Measurements from ENCODE around the gene BICD2. TPM values are rescaled to one million over a fixed set of nuclear protein-coding genes. Genes with fewer than 3 reads are reported as not detected.
"Not testable (repeated sequence)": the region's sequence is repeated elsewhere in the genome, so short reads cannot be mapped to it uniquely, and the experiment has no call there.

BICD2 gene
- 78.9 TPM for total RNA-seq

DNA sequence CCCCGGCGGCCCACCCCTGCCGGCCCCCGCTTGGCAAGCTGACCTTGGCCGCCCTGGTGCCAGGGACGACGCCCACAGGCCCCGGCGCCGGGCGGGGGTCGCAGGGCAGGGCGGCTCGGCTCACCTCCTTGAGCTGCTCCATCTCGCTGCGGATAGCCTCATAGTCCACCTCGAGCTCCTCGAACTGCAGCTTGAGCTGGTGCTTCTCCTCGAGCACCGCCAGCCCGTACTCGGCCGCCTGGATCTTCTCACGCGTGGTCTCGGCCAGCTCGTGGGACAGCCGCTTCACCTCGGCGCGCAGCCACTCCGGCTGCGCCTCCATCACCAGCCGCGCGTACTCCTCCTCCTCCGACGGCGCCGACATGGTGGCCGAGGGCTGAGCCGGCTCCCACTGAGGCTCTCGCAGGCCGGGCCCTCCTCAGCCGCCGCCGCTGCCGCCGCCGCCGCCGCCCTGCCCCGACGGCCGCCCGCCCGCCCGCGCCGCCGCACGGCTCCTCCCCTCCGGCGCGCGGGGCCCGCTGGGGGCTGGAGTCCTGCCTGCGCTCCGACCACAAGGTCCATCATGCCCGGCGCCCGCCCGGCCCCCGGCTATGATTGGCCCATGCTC, at the start of gene BICD2:
BICD2 (minus strand) TSS at position 453 of the 607 bp plus-strand sequence; CDS start at position 364, 89 bp downstream.
- no peak for DNase-seq (ENCODE audit: low read depth in 2 of 3, low spot score in 2 of 3)

DNA sequence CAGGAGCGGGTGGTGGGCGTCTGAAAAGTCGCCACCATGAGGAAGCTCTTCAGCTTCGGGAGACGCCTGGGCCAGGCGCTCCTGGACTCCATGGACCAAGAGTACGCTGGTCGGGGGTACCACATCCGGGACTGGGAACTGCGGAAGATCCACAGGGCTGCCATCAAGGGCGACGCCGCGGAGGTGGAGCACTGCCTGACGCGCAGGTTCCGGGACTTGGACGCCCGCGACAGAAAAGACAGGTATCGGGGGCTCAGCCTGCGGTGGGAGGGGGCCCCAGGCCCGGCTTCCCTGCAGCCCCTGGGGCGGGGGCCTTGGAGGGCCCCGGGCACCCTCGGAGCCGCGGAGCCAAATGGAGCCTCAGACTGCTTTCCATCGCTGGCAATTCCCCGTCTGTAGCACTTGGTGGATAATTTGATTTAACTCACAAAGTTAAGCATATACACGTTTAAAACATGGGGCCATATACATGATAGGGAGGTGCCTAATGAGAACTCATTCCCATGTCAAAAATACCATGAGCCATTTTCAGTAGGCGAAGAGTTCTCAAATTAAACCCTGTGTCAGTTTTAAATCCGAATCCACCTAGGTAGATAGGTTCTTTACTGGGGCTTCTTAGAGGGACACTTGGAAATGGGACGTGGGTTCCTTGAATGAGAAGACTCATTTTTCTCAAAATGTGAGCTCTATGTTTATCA, 45.1 kb upstream of the BICD2 start:
- not testable (repeated sequence) for DNase-seq (ENCODE audit: low read depth in 2 of 3, low spot score in 2 of 3)

DNA sequence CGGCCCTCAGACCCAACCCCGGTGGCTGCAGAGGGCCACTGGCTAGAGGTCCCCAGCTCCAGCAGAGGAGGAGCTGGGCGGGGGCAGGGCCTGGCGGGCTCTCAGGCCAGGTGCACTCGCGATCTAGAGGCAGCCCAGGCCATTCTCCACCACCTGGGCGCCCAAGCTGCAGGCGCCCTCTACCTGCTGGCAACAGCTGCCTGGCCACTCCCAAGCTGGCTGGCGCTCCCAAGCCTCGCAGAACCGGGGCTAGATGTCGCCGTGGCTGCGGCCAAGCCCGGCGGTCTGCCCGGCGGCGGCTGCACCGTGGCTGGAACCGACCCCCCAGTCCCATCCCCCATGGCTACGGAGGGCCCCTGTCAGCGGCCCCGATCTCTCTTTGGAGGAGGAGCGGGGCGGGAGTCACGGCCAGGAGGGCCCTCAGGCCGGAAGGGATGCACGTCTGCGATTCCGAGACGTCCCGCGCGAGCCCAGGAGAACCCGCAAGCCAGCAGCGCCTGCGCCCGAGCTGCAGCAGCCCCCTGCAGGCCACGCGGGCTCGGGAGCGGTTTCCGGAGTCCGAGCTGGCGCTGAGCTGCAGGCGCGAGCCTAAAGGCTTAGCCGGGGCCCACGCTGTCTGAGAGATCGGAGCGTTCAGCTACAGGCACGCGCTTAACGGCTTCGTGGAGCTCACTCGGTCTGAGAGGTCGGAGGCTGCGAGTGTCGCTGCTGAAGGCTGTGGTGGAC, 44.3 kb upstream of the BICD2 start:
- DNase-seq (ENCODE audit: low read depth in 2 of 3, low spot score in 2 of 3) = peak; percentile 16 to 59 (median 48)

DNA sequence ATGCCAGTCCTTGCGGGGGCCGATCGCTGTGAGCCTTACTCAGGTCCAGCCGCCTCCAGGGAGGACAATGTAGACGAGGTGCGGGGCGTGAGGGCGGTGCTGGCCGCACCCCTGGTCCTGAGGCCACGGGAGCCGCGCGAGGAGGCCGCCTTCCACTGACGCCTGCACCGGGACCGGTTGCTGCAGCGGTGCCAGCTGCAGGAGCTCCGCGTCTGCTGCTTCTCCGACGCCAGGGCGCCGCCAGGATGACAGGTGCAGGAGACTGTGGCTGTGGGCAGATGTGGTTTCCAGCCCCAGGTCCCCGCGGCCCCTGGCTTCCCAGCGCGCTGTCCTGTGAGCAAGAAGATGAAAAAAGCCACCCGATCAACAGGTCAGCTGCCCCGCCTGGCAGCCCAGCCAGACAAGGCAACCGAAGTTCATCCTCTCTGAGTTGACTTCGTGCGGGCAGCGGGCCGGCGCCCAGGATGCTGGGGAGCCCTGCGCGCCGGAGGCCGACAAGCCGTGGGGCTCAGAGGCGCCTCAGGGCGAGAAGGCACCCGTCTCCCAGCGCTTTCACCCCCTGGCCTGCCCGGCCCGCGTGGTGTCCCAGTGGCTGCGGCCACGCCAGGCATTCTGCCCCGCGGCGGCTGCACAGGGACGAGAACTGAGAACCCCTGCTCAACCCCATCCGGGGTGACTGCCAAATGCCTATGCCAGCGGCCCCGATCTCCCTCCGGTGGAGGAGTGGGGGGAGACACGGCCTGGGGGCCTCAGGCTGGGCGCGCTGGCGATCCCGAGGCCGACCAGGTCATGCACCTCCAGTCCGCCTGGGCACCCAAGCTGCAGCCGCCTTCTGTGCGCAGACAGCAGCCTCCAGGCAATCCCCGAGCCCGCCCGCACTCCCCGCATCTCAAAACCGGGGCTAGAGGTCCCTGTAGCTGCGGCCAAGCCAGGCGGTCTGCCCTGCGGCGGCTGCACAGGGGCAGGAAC, 43.4 kb upstream of the BICD2 start:
- DNase-seq (ENCODE audit: low read depth in 2 of 3, low spot score in 2 of 3) = peak in 1 of 3 donors; percentile 11

DNA sequence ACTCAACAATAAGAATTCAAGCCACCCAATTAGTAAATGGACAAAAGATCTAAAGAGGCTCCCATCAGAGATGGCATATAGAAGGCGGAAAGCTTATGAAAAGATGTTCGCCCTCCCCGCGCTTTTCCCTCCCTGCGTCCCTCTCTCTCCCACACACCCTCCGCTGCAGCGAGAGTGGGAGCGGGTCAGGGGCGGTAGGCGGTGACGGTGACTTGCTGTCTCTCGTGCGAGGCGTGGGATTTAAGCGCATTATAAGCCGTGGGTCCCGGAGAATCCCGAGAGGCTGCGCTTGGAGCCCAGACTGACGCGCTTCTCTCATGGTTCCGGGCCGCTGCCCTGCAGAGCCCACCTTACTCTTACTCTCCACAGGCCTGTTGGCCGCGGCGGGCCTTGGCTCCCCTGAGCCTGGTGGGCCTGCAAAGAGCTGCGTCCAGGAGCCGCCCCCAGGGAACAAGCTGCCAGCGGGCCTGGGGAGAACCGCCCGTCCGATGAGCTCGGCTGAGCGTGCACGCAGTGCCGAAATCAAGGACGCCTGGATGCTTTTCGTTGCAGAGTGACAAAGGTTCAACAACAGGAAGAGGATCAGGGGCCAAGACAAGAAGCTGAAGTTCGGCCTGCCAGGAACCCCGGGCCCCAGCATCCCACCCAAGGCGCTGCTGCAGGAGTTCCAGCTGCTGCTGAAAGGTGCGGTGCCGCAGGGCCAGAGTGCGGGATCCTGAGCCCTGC, 42.6 kb upstream of the BICD2 start:
- no peak for DNase-seq (ENCODE audit: low read depth in 2 of 3, low spot score in 2 of 3)

DNA sequence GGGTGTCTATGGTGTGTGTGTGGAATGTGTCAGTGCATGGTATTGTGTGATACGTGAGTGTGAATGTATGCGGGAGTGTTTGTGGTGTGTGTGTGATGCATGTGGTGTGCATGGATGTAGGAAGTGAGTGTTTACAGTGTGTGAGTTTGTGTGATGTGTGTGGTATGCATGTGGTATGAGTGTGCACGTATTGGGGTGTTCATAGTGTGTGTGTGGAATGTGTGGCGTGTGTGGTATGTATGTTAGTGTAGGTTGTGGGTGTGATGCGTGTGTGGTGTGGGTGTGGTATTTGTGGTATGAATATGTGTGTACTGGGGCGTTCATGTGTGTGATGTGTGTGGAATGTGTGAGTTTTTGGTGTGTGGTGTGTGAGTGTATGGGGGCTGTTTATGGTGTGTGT, 40.1 kb upstream of the BICD2 start:
- no peak for DNase-seq (ENCODE audit: low read depth in 2 of 3, low spot score in 2 of 3)

DNA sequence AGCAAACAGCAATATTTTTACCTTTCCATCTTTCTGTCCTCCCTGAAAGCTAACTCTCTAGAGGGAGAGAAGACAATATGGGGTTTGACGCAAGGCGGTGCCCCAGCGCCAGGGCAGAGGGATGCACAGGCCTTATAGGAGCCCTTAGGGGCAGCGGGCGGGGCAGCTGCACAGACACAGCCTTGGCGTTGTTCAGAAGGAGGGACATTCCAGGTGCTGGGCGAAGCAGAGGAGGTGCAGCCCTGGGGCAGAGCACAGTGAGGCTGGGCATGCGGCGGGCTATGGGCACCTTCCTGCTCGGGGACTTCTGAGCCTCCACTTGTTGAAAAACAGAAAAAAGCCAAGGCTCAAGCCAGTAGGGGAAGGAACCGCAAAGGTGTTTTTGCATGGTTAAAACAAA, 33.7 kb upstream of the BICD2 start:
- DNase-seq (ENCODE audit: low read depth in 2 of 3, low spot score in 2 of 3) = no peak

DNA sequence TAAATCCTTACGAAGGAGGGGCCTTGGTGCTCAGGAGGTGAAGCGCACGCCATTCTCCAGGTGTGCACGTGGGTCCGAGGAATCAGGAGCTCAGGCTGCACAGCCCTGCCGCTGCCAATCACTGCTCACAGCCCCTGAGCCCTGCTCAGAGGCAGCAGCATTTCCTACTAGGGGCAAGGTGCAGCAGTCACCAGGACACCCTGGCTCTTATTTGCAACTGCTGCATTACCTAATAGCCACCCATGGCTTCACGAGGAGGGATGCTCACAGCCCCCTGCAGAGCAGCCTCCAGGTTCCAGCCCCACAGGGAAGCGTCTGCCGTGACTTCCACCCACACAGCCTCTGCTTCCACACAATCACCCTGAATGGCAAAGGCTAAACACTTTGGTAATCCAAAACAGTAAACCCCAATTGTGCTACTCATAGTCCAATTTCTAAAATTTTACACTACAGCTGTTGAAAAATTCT, 31.7 kb upstream of the BICD2 start:
- not testable (repeated sequence) for DNase-seq (ENCODE audit: low read depth in 2 of 3, low spot score in 2 of 3)

DNA sequence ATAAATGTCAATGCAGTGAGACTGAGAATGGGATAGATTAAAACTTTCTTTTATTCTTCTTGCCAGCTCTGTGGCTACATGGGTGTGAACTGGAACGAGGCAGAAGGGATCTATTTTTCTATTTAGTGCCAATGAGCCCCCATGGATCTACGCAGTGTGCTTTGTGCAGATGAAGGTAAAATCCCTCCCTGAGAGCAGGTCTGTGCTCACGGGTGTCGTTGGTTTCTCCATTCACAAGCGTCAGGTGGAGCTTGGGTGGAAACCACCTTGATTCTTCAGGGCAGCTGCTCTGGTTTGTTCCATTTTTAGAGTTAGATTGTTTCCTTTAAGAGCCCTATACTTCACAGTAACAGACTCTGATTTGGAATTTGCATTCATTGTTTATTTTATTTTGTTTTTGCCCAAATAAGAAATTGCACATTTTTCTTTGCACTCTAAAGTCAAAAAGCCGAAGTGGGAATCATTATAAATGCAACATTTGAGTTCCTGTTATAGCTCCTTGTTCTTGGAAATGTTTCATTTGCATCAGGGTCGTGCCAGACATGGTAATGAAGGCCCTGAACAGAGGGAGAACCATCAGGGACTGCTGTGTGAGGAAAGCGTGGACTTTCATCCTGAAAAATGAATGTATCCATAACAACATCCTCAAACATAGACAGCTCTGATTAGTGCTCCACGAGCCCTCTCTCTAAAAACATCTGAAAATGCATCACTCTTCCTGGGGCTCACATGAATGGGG, 31.1 kb upstream of the BICD2 start:
- DNase-seq (ENCODE audit: low read depth in 2 of 3, low spot score in 2 of 3) = no peak

DNA sequence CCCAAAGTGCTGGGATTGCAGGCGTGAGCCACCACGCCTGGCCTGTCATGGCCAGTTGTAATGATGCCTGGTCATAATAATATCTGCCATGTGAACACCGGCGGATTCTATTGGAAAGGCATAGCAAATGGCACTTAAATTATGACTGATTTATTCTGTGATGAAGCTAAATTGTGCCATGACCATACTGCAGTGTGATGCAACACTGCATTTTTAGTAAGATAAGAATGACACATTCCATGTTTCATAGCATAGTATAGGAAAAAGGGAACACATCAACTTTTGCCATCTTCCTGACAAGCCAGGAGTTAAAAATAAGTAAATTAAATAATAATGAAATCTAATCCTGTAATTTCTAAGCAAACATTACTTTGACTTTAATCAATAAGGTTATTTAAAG, 30.4 kb upstream of the BICD2 start:
- DNase-seq (ENCODE audit: low read depth in 2 of 3, low spot score in 2 of 3) = no peak

DNA sequence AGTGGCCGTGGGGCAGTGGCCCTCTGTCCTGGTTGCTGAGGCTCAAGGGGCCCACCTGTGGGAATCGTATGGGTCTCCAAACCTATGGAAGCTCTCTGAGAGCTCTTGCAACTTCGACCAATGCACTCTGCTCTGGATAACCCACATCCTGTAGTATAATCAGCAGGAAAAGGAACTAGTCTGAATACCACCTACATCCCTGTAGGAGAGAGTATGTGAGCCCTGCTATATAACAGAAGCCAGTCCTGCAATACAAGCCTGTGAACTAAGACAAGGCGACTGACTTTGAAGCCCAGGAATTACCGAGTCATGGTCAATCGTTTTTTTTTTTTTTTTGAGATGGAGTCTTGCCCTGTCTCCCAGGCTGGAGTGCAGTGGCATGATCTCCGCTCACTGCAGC, 29.8 kb upstream of the BICD2 start:
- DNase-seq (ENCODE audit: low read depth in 2 of 3, low spot score in 2 of 3) = no peak

DNA sequence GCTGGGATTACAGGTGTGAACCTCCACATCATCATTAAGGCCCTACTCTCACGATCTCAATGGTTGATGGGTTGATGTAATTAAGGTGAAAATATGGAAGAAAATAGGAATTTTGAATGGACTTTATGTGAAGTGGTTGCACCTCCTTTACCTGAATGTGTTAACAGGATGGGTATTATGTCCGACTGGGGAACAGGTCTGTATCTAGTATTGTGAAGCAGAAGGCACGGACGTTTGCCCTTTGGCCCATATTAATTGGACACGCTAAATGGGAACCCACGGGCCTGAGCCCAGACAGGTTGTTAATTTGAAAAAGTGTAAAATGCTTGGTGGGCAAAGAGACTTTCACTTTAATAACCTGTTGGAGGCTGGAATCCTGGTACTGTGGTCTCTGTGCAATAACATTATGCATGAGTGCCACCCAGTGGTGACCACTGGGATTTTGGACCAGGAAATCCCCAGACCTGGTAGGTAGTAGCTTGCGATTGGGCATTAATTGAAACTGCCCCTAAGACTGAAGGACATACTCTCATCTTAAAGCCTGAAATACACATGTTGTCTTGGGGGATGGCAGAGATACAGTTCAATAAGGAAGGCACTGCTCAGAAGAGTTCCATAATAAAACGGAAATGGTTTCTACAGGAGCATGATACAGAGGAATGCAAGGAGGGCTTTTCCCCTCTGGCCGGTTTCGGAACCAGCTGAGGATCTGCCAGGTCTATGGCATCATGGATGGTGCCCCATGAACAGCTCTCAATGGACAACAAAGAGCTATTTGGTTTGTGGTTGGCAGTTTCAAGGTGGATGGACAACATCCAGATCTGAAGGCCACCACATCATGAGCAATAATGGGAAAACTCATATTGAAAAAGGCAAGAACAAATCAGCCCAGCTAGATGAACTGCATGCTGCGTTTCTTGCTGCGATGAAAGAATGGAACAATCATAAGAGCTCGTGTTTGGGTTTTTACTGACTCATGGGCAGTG, 26.2 kb upstream of the BICD2 start:
- DNase-seq (ENCODE audit: low read depth in 2 of 3, low spot score in 2 of 3) = peak; percentile 46 to 92 (median 81)

DNA sequence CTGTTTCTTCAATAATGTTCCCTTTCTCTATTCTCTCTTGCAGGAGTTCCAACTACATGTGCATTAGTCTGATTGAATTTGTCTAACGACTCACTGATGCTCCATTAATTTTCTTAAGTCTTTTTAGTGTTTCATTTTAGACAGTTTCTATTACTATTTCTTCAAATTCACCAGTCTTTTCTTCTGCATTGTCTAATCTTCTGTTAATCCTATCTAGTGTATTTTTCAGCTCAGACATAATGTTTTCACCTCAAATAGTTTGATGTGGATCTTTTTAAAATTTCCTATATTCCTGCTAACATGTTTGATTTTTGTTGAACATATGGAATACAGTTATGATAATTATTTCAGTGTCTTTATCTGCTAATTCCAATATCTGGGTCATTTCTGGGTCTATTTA, 21.7 kb upstream of the BICD2 start:
- no peak for DNase-seq (ENCODE audit: low read depth in 2 of 3, low spot score in 2 of 3)

DNA sequence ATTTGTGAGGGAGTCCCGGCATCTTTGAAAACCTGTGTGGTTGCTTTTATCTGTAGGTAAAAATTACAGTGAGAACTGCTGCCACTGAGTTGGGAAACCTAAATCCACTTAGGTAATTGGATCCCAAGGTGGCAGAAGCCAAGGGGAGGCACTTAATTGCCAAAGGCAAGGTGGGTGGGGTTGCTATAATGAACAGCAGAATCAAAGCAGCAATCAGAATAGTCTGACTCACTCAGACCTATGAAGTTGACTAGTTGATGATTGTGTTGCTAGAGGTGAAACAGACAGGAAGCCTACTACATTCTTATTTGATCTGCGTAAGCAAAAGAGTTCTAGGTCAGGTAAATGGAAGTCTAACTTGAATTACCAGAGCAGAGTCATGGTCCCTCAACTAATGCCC, 17.3 kb upstream of the BICD2 start:
- DNase-seq (ENCODE audit: low read depth in 2 of 3, low spot score in 2 of 3) = no peak

DNA sequence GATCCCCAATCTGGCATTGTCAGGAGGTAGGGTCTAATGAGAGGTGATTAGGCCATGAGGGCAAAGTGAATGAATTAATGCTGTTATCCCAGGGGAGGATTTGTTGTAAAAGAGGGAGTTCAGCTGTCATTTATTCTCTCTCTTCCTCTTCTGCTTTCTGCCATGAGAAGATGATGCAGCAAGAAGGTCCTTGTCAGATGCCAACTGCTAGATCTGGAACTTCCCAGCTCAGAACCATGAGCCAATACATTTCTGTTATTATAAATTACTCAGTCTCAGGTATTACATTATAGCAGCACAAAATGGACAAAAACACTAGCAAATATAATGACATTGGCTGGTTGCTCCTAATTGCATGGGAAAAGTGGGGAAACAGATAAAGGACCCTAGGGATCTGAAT, 15.6 kb upstream of the BICD2 start:
- no peak for DNase-seq (ENCODE audit: low read depth in 2 of 3, low spot score in 2 of 3)

DNA sequence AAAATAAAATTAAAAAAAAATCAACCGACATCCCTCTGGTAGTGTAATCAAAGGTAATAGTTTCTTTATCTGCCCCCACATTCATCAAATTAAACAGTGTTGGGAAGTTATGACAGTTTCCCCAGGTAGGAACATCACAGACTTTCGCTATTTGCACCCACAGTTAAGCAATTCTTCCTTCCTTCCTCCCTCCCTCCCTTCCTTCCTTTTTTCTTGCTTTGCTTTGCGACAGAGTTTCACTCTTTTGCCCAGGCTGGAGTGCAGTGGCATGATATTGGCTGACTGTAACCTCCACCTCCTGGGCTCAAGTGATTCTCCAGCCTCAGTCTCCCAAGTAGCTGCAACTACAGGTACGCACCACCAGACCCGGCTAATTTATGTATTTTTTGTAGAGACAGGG, 10.8 kb upstream of the BICD2 start:
- no peak for DNase-seq (ENCODE audit: low read depth in 2 of 3, low spot score in 2 of 3)

DNA sequence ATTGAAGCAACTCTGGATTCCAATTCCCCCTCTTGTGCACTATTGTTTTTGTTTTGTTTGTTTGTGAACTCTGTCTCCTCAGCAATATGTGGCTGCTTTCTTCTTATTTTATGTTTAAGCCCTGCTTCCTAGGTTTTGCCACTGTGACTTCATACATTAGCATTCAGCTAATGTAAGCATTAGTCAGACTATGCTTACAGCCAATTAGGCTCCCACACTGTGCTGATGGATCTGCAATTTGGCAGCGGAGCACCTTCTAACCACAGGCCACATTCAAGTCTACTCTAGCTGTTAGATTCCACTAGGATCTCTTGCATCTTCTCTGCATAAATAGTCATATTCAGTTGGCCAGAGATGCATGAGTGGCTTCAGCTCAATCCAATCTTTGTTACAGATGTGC, 9.6 kb upstream of the BICD2 start:
- DNase-seq (ENCODE audit: low read depth in 2 of 3, low spot score in 2 of 3) = no peak

DNA sequence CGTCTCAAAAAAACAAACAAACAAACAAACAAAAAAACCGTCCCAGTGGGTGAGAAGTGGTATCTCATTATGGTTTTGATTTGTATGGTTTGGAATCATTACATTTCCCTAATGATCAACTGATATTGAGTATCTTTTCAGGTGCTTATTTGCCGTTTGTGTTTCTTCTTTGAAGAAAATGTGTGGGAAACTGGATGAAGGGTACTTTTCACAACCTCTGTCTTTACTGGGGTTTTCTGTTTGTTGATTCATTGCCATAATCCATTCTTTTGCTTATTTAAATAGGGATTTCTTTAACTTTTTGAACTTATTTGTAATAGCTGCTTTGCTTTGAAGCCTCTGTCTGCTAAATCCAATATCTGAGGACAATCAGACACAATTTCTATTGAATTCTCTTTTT, 9.2 kb upstream of the BICD2 start:
- DNase-seq (ENCODE audit: low read depth in 2 of 3, low spot score in 2 of 3) = no peak
